Measurements from ENCODE around the gene SMIM27.

DNA sequence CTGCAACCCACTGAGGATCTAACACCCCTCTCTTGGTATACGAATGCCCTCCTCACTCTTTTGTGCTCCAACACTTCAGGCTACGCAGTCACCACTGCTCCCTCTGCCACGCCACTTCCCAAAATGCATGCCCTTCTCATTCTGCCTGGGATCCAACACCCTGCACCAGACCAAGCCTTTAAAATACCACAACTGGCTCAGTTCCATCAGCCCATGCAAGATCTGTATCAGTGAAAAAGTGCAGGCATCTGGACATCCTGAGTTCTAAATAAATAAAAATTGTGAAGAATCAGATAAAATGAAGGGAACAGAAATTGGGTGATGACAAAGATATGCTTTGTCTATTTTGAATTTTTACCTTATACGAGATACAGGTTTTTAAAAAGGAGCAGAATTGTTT, 18.1 kb downstream of the SMIM27 start:
- TF ChIP-seq, protein P1, sequence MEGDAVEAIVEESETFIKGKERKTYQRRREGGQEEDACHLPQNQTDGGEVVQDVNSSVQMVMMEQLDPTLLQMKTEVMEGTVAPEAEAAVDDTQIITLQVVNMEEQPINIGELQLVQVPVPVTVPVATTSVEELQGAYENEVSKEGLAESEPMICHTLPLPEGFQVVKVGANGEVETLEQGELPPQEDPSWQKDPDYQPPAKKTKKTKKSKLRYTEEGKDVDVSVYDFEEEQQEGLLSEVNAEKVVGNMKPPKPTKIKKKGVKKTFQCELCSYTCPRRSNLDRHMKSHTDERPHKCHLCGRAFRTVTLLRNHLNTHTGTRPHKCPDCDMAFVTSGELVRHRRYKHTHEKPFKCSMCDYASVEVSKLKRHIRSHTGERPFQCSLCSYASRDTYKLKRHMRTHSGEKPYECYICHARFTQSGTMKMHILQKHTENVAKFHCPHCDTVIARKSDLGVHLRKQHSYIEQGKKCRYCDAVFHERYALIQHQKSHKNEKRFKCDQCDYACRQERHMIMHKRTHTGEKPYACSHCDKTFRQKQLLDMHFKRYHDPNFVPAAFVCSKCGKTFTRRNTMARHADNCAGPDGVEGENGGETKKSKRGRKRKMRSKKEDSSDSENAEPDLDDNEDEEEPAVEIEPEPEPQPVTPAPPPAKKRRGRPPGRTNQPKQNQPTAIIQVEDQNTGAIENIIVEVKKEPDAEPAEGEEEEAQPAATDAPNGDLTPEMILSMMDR (IDR thresholded peaks at IDR 0.05; ENCODE audit: low read length) = no peak
- no peak for TF ChIP-seq EZH2 (optimal IDR thresholded peaks at IDR 0.05; ENCODE audit: low read depth, low read length)
